KMS-11 (cell line): ENCODE measurements around the gene TTLL11.

ENCODE experiments used
- H2AFZ ChIP-seq: fragments of 200-600 bp; sonication (generic); 2 replicates; pipeline ENCODE4 v1.6.1; 2016; ENCODE audit warnings: antibody characterized with exemption, mixed run types, low read depth
- H3K27ac ChIP-seq: fragments of 200-600 bp; sonication (generic); 2 replicates; pipeline ENCODE4 v1.6.1; 2016; ENCODE audit warnings: mild to moderate bottlenecking, mixed run types
- H3K27me3 ChIP-seq: fragments of 200-600 bp; sonication (generic); 2 replicates; pipeline ENCODE4 v1.6.1; 2017; ENCODE audit warnings: mild to moderate bottlenecking, low read depth, mixed run types, moderate library complexity; ENCODE audit not compliant: insufficient read depth
- H3K36me3 ChIP-seq: fragments of 200-600 bp; sonication (generic); 2 replicates; pipeline ENCODE4 v1.6.1; 2017; ENCODE audit warnings: mild to moderate bottlenecking, mixed run types; ENCODE audit not compliant: insufficient read depth
- H3K4me1 ChIP-seq: fragments of 200-600 bp; sonication (generic); 2 replicates; pipeline ENCODE4 v1.6.1; 2016; ENCODE audit warnings: mild to moderate bottlenecking, low read depth, mixed run types; ENCODE audit not compliant: poor library complexity, severe bottlenecking
- H3K4me2 ChIP-seq: fragments of 200-600 bp; sonication (generic); 2 replicates; pipeline ENCODE4 v1.7.0; 2016; ENCODE audit warnings: mild to moderate bottlenecking, mixed run types
- H3K4me3 ChIP-seq: fragments of 200-600 bp; sonication (generic); IDR thresholded peaks from 2 replicates; pipeline ENCODE4 v1.6.1; 2017; ENCODE audit warnings: low read depth, low read length, mixed read lengths; ENCODE audit not compliant: insufficient read depth
- H3K79me2 ChIP-seq: fragments of 200-600 bp; sonication (generic); 2 replicates; pipeline ENCODE4 v1.6.1; 2016; ENCODE audit warnings: low read depth, mixed run types; ENCODE audit not compliant: insufficient read depth
- H3K9ac ChIP-seq: fragments of 200-600 bp; sonication (generic); 2 replicates; pipeline ENCODE4 v1.6.1; 2016; ENCODE audit warnings: mild to moderate bottlenecking, mixed run types
- H4K20me1 ChIP-seq: fragments of 200-600 bp; sonication (generic); 2 replicates; pipeline ENCODE4 v1.6.1; 2016; ENCODE audit warnings: mild to moderate bottlenecking, mixed run types; ENCODE audit not compliant: insufficient read depth
- CTCF ChIP-seq: fragments of 200-600 bp; sonication (generic); conservative IDR thresholded peaks from 2 replicates; pipeline ENCODE4 v1.6.1; 2017; ENCODE audit warnings: low read depth, mild to moderate bottlenecking, antibody characterized with exemption, low read length, moderate library complexity, mixed read lengths

Gene TTLL11

GRCh38 chr9:121945849-121946248 is 147.3 kb downstream of the TTLL11 start:
- Histone ChIP-seq H3K4me1 (no peaks in the 10 kb centered on the region), H3K36me3 (no peaks in the 10 kb centered on the region), H3K27me3 (no peaks in the 10 kb centered on the region), H3K79me2 (no peaks in the 10 kb centered on the region), H3K4me3 (no peak overlapping the region), H3K4me2 (no peak overlapping the region), H4K20me1 (no peaks in the 10 kb centered on the region), H3K9ac (no peak overlapping the region), H2AFZ (no peak overlapping the region), H3K27ac (no peak overlapping the region)
- no peak for TF ChIP-seq CTCF

GRCh38 chr9:121945281-121945680 is 147.8 kb downstream of the TTLL11 start:
- Histone ChIP-seq H3K4me1 (no peaks in the 10 kb centered on the region), H3K79me2 (no peaks in the 10 kb centered on the region), H3K4me2 (no peak overlapping the region), H3K36me3 (no peaks in the 10 kb centered on the region), H3K9ac (no peak overlapping the region), H3K27me3 (no peaks in the 10 kb centered on the region), H3K4me3 (no peak overlapping the region), H4K20me1 (no peaks in the 10 kb centered on the region), H3K27ac (no peak overlapping the region), H2AFZ (no peak overlapping the region)
- no peak for TF ChIP-seq CTCF

GRCh38 chr9:121944711-121945191 is 148.4 kb downstream of the TTLL11 start:
- Histone ChIP-seq H3K27ac (no peak overlapping the region), H4K20me1 (no peaks in the 10 kb centered on the region), H3K36me3 (no peaks in the 10 kb centered on the region), H3K4me2 (no peak overlapping the region), H3K27me3 (no peaks in the 10 kb centered on the region), H3K9ac (no peak overlapping the region), H2AFZ (no peak overlapping the region), H3K4me3 (no peak overlapping the region), H3K79me2 (no peaks in the 10 kb centered on the region), H3K4me1 (no peaks in the 10 kb centered on the region)
- no peak for TF ChIP-seq CTCF

DNA sequence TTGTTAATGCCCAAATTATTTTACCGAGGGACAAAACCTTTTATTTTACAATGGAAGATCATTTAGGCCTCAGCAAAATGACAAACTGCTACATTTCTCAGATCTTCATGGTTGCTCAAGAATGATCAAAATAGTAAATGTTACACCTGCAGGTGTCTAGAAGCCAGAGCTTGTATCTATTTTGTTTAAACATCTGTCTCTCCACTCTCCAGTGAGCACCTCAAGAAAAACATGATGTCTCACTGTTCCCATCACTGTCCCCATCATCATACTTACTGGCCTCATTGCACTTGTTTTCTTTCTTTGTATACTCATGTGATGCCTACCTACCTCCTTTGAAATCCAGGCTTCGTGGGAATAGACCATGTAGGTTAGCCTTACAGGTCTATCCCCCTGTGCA is 149.6 kb downstream of the TTLL11 start:
- H3K4me2 ChIP-seq: no peak overlapping the region

More for the DNA sequence above, 149.6 kb downstream of the TTLL11 start:
- TF ChIP-seq CTCF: no peak
- no peak overlapping the region for H3K27ac ChIP-seq
- no peaks in the 10 kb centered on the region for H3K4me1 ChIP-seq
- no peaks in the 10 kb centered on the region for H3K27me3 ChIP-seq
- H3K36me3 ChIP-seq: no peaks in the 10 kb centered on the region
- H4K20me1 ChIP-seq: no peaks in the 10 kb centered on the region
- H2AFZ ChIP-seq: no peak overlapping the region
- no peak overlapping the region for H3K9ac ChIP-seq
- no peaks in the 10 kb centered on the region for H3K79me2 ChIP-seq
- H3K4me3 ChIP-seq: no peak overlapping the region
